Activated effector memory CD4-positive, alpha-beta T cell treated with Interleukin-2 at 50 U/mL for 16 hours (primary cell): Measurements from ENCODE around the gene HOXC11.

Experiments used
- DNase-seq: peaks from one replicate; pipeline ENCODE4 v3.0.0-alpha.2; 2020

The HOXC11 gene

GRCh38 chr12:53972722-53973235, at the start of gene HOXC11:
Gene HOXC11 (plus strand): TSS chr12:53973126. CDS start chr12:53973242, 116 bp downstream.
- no peak for DNase-seq

GRCh38 chr12:53924521-53925405, 48.2 kb upstream of the HOXC11 start:
- no peak for DNase-seq

GRCh38 chr12:53927220-53928029, 45.5 kb upstream of the HOXC11 start:
- DNase-seq = no peak

GRCh38 chr12:53928054-53928835, 44.7 kb upstream of the HOXC11 start:
- no peak for DNase-seq

GRCh38 chr12:53929527-53929926, 43.4 kb upstream of the HOXC11 start:
- DNase-seq = no peak

GRCh38 chr12:53930591-53931255, 42.2 kb upstream of the HOXC11 start:
- no peak for DNase-seq

- DNase-seq = no peak
Measured at GRCh38 chr12:53931844-53932581, 40.9 kb upstream of the HOXC11 start.

GRCh38 chr12:53932915-53933314, 40.0 kb upstream of the HOXC11 start:
- no peak for DNase-seq

- no peak for DNase-seq
Measured at GRCh38 chr12:53935383-53936341, 37.3 kb upstream of the HOXC11 start.

GRCh38 chr12:53937099-53937498, 35.8 kb upstream of the HOXC11 start:
- no peak for DNase-seq

- no peak for DNase-seq
Measured at GRCh38 chr12:53937596-53938325, 35.2 kb upstream of the HOXC11 start.

GRCh38 chr12:53938326-53939140, 34.4 kb upstream of the HOXC11 start, which contains the start of gene HOXC13:
Gene HOXC13 (plus strand): TSS chr12:53938831. CDS start chr12:53938907, 76 bp downstream.
- DNase-seq = no peak

GRCh38 chr12:53939141-53940108, 33.5 kb upstream of the HOXC11 start:
- no peak for DNase-seq

GRCh38 chr12:53940443-53941014, 32.4 kb upstream of the HOXC11 start:
- DNase-seq = no peak

- DNase-seq = no peak
Measured at GRCh38 chr12:53941187-53941586, 31.7 kb upstream of the HOXC11 start.

- DNase-seq = no peak
Measured at GRCh38 chr12:53941750-53942149, 31.2 kb upstream of the HOXC11 start.

GRCh38 chr12:53942467-53942997, 30.4 kb upstream of the HOXC11 start:
- DNase-seq = no peak
